Right ventricle myocardium inferior (tissue), 1 donor: Measurements from ENCODE around the gene ZNF487. TPM values are rescaled to one million over a fixed set of nuclear protein-coding genes. Genes with fewer than 3 reads are reported as not detected.
A peak's percentile ranks its signal among the peaks of the same experiment; 100 is the strongest.
"Not testable (repeated sequence)": the region's sequence is repeated elsewhere in the genome, so short reads cannot be mapped to it uniquely, and the experiment has no call there.

Experiments
- ATAC-seq: fragments of 200-7000 bp; cut with Tn5 transposase; one replicate; pipeline ENCODE4 v1.9.1; 2020; ENCODE audit warnings: mild to moderate bottlenecking, moderate library complexity
- DNase-seq: peaks from one replicate; pipeline ENCODE4 v3.0.0; 2021; ENCODE audit errors: missing footprints
- intact Hi-C: fragments of 100-400 bp; cut with DNase I; formaldehyde crosslinking; loops from one replicate; pipeline ENCODE4 v1.11.0; 2022
- long read RNA-seq: library from polyadenylated mRNA; unstranded; transcript quantifications from one replicate; pipeline ENCODE4 v2.0.0, GENCODE V29; 2021
- total RNA-seq: library from RNA; stranded (reverse); fragmentation: NEBNext Ultra II Directional; extraction: Animal tissue kit (Norgen Biotek cat#: 25700); gene quantifications from one replicate; pipeline ENCODE4 v1.2.1, GENCODE V29; 2021
- donor health status: DM: no; HTN: yes; CAD: no; lungs with severe emphysema.

ZNF487 gene
- 2.7 TPM for total RNA-seq
- long read RNA-seq, partial matches to known transcripts, result 0 of 2 reads
- long read RNA-seq, other reads (novel, unspliced or antisense), result 1 of 2 reads

GRCh38 chr10:43436291-43437140 is at the start of gene ZNF487:
TSS of gene ZNF487 (plus strand) at chr10:43437111. CDS start at chr10:43475814, 38,703 bp downstream.
- DNase-seq, result peak; percentile 96
- intact Hi-C loops, result loop anchor here (1.0 to 5.0 kb wide), 3 partner anchors 15 to 39 kb away; partner anchors contain the start of gene HNRNPF
- ATAC-seq, result peak; percentile 99

- intact Hi-C loops, result no loop called here
- DNase-seq, result no peak
- ATAC-seq, result no peak
Observed at GRCh38 chr10:43387678-43388032, 49.3 kb upstream of the ZNF487 start.

GRCh38 chr10:43389867-43390266 is 47.0 kb upstream of the ZNF487 start:
- DNase-seq (no peak), ATAC-seq (no peak)
- intact Hi-C loops, result no loop called here

- intact Hi-C loops, result no loop called here
- DNase-seq (no peak), ATAC-seq (no peak)
Observed at GRCh38 chr10:43390333-43390732, 46.6 kb upstream of the ZNF487 start.

- peak; percentile 43 for DNase-seq
- peak; percentile 77 for ATAC-seq
- intact Hi-C loops, result no loop called here
Observed at GRCh38 chr10:43390759-43391158, 46.2 kb upstream of the ZNF487 start.

- DNase-seq, result peak; percentile 1
- intact Hi-C loops, result no loop called here
- ATAC-seq, result no peak
Observed at GRCh38 chr10:43391496-43391895, 45.4 kb upstream of the ZNF487 start.

GRCh38 chr10:43392748-43393147 is 44.2 kb upstream of the ZNF487 start:
- DNase-seq (peak; percentile 9), ATAC-seq (no peak)
- intact Hi-C loops, result no loop called here

GRCh38 chr10:43393186-43393585 is 43.7 kb upstream of the ZNF487 start:
- intact Hi-C loops, result not testable (repeated sequence)

GRCh38 chr10:43393606-43394360 is 43.1 kb upstream of the ZNF487 start:
- DNase-seq, result no peak
- intact Hi-C loops, result no loop called here

More at GRCh38 chr10:43393186-43393585, 43.7 kb upstream of the ZNF487 start:
- not testable (repeated sequence) for DNase-seq, ATAC-seq

GRCh38 chr10:43394868-43395267 is 42.0 kb upstream of the ZNF487 start:
- DNase-seq (no peak), ATAC-seq (no peak)
- intact Hi-C loops, result loop anchor here (5.0 kb wide), 1 partner anchor 42 kb away; the partner anchor contains the start of gene ZNF487

More at GRCh38 chr10:43393606-43394360, 43.1 kb upstream of the ZNF487 start:
- no peak for ATAC-seq

GRCh38 chr10:43395571-43396060 is 41.3 kb upstream of the ZNF487 start:
- DNase-seq (no peak), ATAC-seq (no peak)
- intact Hi-C loops, result loop anchor here (2.0 to 5.0 kb wide), 2 partner anchors 25 to 42 kb away; partner anchors contain the start of gene ZNF487

- intact Hi-C loops, result loop anchor here (2.0 to 5.0 kb wide), 2 partner anchors 25 to 41 kb away; partner anchors contain the start of gene ZNF487
- peak; percentile 90 for DNase-seq
- peak; percentile 95 for ATAC-seq
Observed at GRCh38 chr10:43396061-43396927, 40.6 kb upstream of the ZNF487 start.

GRCh38 chr10:43396928-43397624 is 39.8 kb upstream of the ZNF487 start:
- intact Hi-C loops, result loop anchor here (2.0 to 5.0 kb wide), 2 partner anchors 24 to 40 kb away; partner anchors contain the start of gene ZNF487
- ATAC-seq (peak; percentile 87), DNase-seq (peak; percentile 95)

GRCh38 chr10:43398939-43399319 is 38.0 kb upstream of the ZNF487 start:
- intact Hi-C loops, result loop anchor here (5.0 kb wide), 1 partner anchor 38 kb away; the partner anchor contains the start of gene ZNF487
- DNase-seq (no peak), ATAC-seq (no peak)

- intact Hi-C loops, result loop anchor here (5.0 kb wide), 1 partner anchor 38 kb away; the partner anchor contains the start of gene ZNF487
- DNase-seq (no peak), ATAC-seq (no peak)
Observed at GRCh38 chr10:43399320-43400310, 37.3 kb upstream of the ZNF487 start.

GRCh38 chr10:43401627-43402026 is 35.3 kb upstream of the ZNF487 start:
- no peak for ATAC-seq
- DNase-seq, result no peak
- intact Hi-C loops, result no loop called here
